Left ventricle myocardium inferior (tissue), 1 donor: ENCODE results near the gene ADCY7. TPM values are rescaled to one million over a fixed set of nuclear protein-coding genes. Genes with fewer than 3 reads are reported as not detected.

Experiments used
- DNase-seq: peaks from one replicate; pipeline ENCODE4 v3.0.0-alpha.2; 2020
- H3K27ac ChIP-seq: fragments of 200-600 bp; replicated peaks from 2 replicates; pipeline ENCODE4 v1.8.0; 2021
- H3K27me3 ChIP-seq: fragments of 200-600 bp; 2 replicates; pipeline ENCODE4 v1.8.0; 2021; ENCODE audit warnings: low read depth
- H3K36me3 ChIP-seq: fragments of 200-600 bp; 2 replicates; pipeline ENCODE4 v1.8.0; 2021
- H3K4me1 ChIP-seq: fragments of 200-600 bp; 2 replicates; pipeline ENCODE4 v1.8.0; 2021
- H3K4me3 ChIP-seq: fragments of 200-600 bp; 2 replicates; pipeline ENCODE4 v1.8.0; 2021; ENCODE audit warnings: mild to moderate bottlenecking, moderate library complexity
- H3K9me3 ChIP-seq: fragments of 200-600 bp; replicated peaks from 2 replicates; pipeline ENCODE4 v1.8.0; 2021
- intact Hi-C: fragments of 100-400 bp; cut with micrococcal nuclease; formaldehyde crosslinking; loops from one replicate; pipeline ENCODE4 v1.11.0; 2022
- total RNA-seq: library from RNA; stranded (reverse); fragmentation: NEBNext Ultra II Directional; extraction: Animal tissue kit (Norgen Biotek cat#: 25700); gene quantifications from one replicate; pipeline ENCODE4 v1.2.1, GENCODE V29; 2021
- TF ChIP-seq, protein P1 (sequence below): fragments of 200-600 bp; IDR thresholded peaks from 2 replicates; pipeline ENCODE4 v1.8.0; 2021; ENCODE audit warnings: antibody characterized with exemption, mild to moderate bottlenecking, borderline replicate concordance
- donor health status: DM: no; HTN: yes; CAD: no; lungs with severe emphysema.

ADCY7 gene
- total RNA-seq, 1 donor from 2014 or later, result 9.7 TPM

DNA sequence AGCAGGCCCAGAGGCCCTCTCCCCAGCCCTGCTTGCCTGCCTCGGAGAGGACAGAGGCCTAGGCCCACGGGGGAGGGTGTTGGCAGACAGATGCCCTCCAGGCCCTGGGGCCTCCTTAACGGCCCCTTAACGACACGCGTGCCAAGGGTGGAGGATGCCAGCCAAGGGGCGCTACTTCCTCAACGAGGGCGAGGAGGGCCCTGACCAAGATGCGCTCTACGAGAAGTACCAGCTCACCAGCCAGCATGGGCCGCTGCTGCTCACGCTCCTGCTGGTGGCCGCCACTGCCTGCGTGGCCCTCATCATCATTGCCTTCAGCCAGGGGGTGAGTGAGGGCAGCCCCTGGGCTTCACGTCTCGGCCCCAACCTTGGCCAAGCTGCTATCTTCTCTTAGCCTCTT, 21.7 kb downstream of the ADCY7 start:
- no peaks in the 10 kb centered on the region for H3K36me3 ChIP-seq
- H3K4me3 ChIP-seq, result no peak overlapping the region
- H3K27ac ChIP-seq, result no peak overlapping the region
- H3K4me1 ChIP-seq, result peaks cover 15% of the 10 kb centered on the region
- intact Hi-C loops, result no loop called here
- H3K9me3 ChIP-seq, result peaks cover 9% of the 10 kb centered on the region
- H3K27me3 ChIP-seq, result peaks cover 3% of the 10 kb centered on the region
- TF ChIP-seq, protein P1, sequence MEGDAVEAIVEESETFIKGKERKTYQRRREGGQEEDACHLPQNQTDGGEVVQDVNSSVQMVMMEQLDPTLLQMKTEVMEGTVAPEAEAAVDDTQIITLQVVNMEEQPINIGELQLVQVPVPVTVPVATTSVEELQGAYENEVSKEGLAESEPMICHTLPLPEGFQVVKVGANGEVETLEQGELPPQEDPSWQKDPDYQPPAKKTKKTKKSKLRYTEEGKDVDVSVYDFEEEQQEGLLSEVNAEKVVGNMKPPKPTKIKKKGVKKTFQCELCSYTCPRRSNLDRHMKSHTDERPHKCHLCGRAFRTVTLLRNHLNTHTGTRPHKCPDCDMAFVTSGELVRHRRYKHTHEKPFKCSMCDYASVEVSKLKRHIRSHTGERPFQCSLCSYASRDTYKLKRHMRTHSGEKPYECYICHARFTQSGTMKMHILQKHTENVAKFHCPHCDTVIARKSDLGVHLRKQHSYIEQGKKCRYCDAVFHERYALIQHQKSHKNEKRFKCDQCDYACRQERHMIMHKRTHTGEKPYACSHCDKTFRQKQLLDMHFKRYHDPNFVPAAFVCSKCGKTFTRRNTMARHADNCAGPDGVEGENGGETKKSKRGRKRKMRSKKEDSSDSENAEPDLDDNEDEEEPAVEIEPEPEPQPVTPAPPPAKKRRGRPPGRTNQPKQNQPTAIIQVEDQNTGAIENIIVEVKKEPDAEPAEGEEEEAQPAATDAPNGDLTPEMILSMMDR, result no peak
- DNase-seq, result no peak

- Histone ChIP-seq H3K9me3 (peaks cover 9% of the 10 kb centered on the region), H3K27me3 (peaks cover 3% of the 10 kb centered on the region), H3K36me3 (no peaks in the 10 kb centered on the region), H3K4me1 (peaks cover 7% of the 10 kb centered on the region), H3K4me3 (no peak overlapping the region), H3K27ac (no peak overlapping the region)
- intact Hi-C loops, result no loop called here
- TF ChIP-seq, protein P1, result no peak
- no peak for DNase-seq
Observed at GRCh38 chr16:50288920-50289319, 22.6 kb downstream of the ADCY7 start.

- H3K36me3 ChIP-seq, result no peaks in the 10 kb centered on the region
- no peak for DNase-seq
- TF ChIP-seq, protein P1, result no peak
- peaks cover 9% of the 10 kb centered on the region for H3K9me3 ChIP-seq
- intact Hi-C loops, result no loop called here
- H3K27ac ChIP-seq, result no peak overlapping the region
- no peak overlapping the region for H3K4me3 ChIP-seq
- H3K4me1 ChIP-seq, result no peaks in the 10 kb centered on the region
- no peaks in the 10 kb centered on the region for H3K27me3 ChIP-seq
Observed at GRCh38 chr16:50289950-50290764, 23.8 kb downstream of the ADCY7 start.

DNA sequence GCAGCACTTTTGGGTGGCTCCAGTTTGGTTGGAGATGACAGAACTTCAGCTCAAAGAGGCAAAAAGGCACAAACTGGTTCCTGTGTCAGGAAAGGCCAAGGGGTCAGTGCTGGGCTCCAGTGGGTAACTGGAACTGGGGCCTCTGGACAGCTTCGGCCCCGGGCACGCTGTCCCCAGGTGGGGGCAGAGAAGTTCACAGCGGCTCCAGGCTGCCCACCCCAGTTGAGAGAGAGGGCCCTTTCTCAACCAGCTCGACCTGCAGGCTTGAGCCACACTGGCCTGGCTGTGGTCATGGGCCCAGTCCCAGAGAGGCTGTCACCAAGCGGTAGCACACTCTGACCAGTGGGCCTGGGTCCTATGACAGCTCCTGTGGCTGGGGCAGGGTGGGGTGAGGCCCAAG, 24.5 kb downstream of the ADCY7 start:
- no peak for DNase-seq
- H3K27ac ChIP-seq, result no peak overlapping the region
- intact Hi-C loops, result no loop called here
- TF ChIP-seq, protein P1, result no peak
- H3K9me3 ChIP-seq, result peaks cover 9% of the 10 kb centered on the region
- H3K4me1 ChIP-seq, result no peaks in the 10 kb centered on the region
- no peaks in the 10 kb centered on the region for H3K27me3 ChIP-seq
- H3K4me3 ChIP-seq, result no peak overlapping the region
- no peaks in the 10 kb centered on the region for H3K36me3 ChIP-seq

DNA sequence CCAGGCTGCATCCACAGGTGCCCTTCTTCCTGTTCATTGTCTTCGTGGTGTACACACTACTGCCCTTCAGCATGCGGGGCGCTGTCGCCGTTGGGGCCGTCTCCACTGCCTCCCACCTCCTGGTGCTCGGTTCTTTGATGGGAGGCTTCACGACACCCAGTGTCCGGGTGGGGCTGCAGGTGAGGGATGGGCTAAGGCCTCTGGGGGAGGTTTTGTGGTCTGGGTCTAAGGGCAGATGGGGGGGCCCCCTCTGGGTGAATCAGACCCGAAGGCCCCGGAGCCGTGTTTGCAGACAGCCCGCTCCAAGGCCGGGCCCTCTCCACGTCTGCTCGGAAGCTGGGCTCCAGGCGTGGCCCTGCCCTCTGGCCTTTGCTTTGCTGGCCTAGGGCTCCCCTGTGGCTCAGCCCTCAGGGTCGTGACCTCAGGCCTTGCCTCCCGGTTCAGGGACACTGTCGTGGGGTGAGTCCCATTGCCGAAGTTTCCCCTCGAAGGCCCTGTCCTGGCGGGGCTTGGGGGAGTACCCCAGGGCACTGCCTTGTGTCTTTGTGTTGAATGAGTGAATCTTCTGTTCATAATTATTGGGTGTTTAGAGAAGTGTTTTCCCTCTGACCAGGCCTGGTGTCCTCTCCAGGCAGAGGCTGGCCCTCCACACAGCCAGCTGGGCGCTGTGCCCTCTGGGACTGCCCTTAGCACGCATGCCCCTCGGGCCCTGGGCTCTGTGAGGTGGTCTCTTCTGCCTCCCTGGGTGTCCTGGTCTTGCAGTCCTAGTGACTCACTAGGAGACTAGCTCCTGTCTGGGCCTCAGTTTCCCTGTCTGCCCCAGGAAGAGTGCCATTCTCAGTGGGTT, 25.6 kb downstream of the ADCY7 start:
- TF ChIP-seq, protein P1, result no peak
- Histone ChIP-seq H3K9me3 (peaks cover 2% of the 10 kb centered on the region), H3K27ac (no peak overlapping the region), H3K27me3 (no peaks in the 10 kb centered on the region), H3K4me1 (no peaks in the 10 kb centered on the region), H3K36me3 (no peaks in the 10 kb centered on the region), H3K4me3 (no peak overlapping the region)
- DNase-seq, result no peak
- intact Hi-C loops, result no loop called here
